K562 (cell line): Measurements from ENCODE around the gene ECE2. TPM values are rescaled to one million over a fixed set of nuclear protein-coding genes. Genes with fewer than 3 reads are reported as not detected.

ENCODE experiments used
- CCNT2 ChIP-seq: IDR thresholded peaks from 2 replicates; pipeline ENCODE4 v1.6.1; 2011; ENCODE audit warnings: borderline replicate concordance, low read depth, mild to moderate bottlenecking, moderate library complexity, mixed read lengths, low read length; ENCODE audit not compliant: insufficient read length; ENCODE audit errors: extremely low read depth
- ESRRB ChIP-seq: fragments of 250-450 bp; sonication (Bioruptor Pico); IDR thresholded peaks from 2 replicates; pipeline ENCODE4 v1.5.0; 2020; ENCODE audit warnings: mild to moderate bottlenecking, moderate library complexity, borderline replicate concordance
- HBP1 ChIP-seq: fragments of 450-650 bp; formaldehyde crosslinking; IDR thresholded peaks from 2 replicates; pipeline ENCODE4 v1.4.0; 2022; ENCODE audit warnings: missing genetic modification characterization
- JUN ChIP-seq, 2 experiments: sonication (generic) in 1 of 2; formaldehyde crosslinking in 1 of 2; IDR thresholded peaks; 2 replicates each; pipeline versions ENCODE4 v1.6.1 to v1.8.0; 2012 to 2022; ENCODE audit warnings: borderline replicate concordance in 2 of 2, mild to moderate bottlenecking in 2 of 2, improper control_type of control experiment in 1 of 2, low read depth in 1 of 2, low read length in 1 of 2, missing genetic modification reagents in 1 of 2
- MAX ChIP-seq: sonication (generic); formaldehyde crosslinking; IDR thresholded peaks from 2 replicates; pipeline ENCODE4 v1.9.0; 2022; ENCODE audit warnings: mild to moderate bottlenecking, missing genetic modification reagents
- MCM3 ChIP-seq: fragments of 450-650 bp; IDR thresholded peaks from 2 replicates; pipeline ENCODE4 v1.6.1; 2016
- MYNN ChIP-seq, 2 experiments: sonication (generic); formaldehyde crosslinking in 1 of 2; IDR thresholded peaks; 2 replicates each; pipeline versions ENCODE4 v1.5.0 to v1.6.1; 2016 to 2020; ENCODE audit warnings: antibody characterized with exemption in 1 of 2, missing genetic modification reagents in 1 of 2
- NCOA1 ChIP-seq: fragments of 450-650 bp; IDR thresholded peaks from 2 replicates; pipeline ENCODE4 v1.6.1; 2016; ENCODE audit warnings: low read depth
- PHF20 ChIP-seq: fragments of 450-650 bp; IDR thresholded peaks from 2 replicates; pipeline ENCODE4 v1.6.1; 2018; ENCODE audit not compliant: partially characterized antibody
- POLR2AphosphoS5 ChIP-seq: IDR thresholded peaks from 2 replicates; pipeline ENCODE4 v1.6.1; 2011; ENCODE audit warnings: mild to moderate bottlenecking, low read depth, low read length, moderate library complexity; ENCODE audit not compliant: control insufficient read depth, insufficient read depth
- ZNF639 ChIP-seq, 2 experiments: fragments of 200-800 bp in 1 of 2; sonication (Bioruptor generic) in 1 of 2; sonication (generic) in 1 of 2; formaldehyde crosslinking in 1 of 2; IDR thresholded peaks in 1 of 2; conservative IDR thresholded peaks in 1 of 2; 2 replicates each; pipeline versions ENCODE4 v1.5.0 to v1.6.1; 2016 to 2020; ENCODE audit warnings: missing compliant biosample characterization in 1 of 2, missing genetic modification characterization in 1 of 2, missing genetic modification reagents in 1 of 2
- polyA plus RNA-seq, 8 experiments: library from polyadenylated mRNA; depleted of rRNA in 4 of 8; stranded (reverse) in 5 of 8; unstranded in 3 of 8; fragments of >200 nt; fragmentation: Nextera tagmentation in 2 of 8; fragmentation: Illumina TruSeq in 1 of 8; extraction: Ambion mirVana in 2 of 8; extraction: Trizol in 1 of 8; gene quantifications; 2 replicates each; pipeline versions ENCODE4 v1.2.1 to v1.2.3, GENCODE V29; 2011 to 2014; ENCODE audit warnings: inconsistent platforms in 1 of 8, missing spikeins in 1 of 8
- total RNA-seq, 7 experiments: library from RNA; depleted of rRNA in 6 of 7; stranded (reverse); fragments of >200 nt in 6 of 7; fragmentation: Illumina TruSeq in 2 of 7; extraction: Trizol in 2 of 7; gene quantifications; 2 replicates each; pipeline versions ENCODE4 v1.2.1 to v1.2.3, GENCODE V29; 2011 to 2021; ENCODE audit warnings: low replicate concordance in 1 of 7
- TF ChIP-seq, protein P1 (sequence below): sonication (generic); formaldehyde crosslinking; IDR thresholded peaks from 2 replicates; pipeline ENCODE4 v1.8.0; 2022; ENCODE audit warnings: mild to moderate bottlenecking, missing genetic modification reagents
- TF ChIP-seq, protein P2 (sequence below): sonication (generic); IDR thresholded peaks from 2 replicates; pipeline ENCODE4 v1.6.1; 2016
- TF ChIP-seq, protein P3 (sequence below): fragments of 450-650 bp; IDR thresholded peaks from 2 replicates; pipeline ENCODE4 v1.6.1; 2016

The ECE2 gene
- total and polyA plus RNA-seq, 9 of the 15 experiments (the other 6 are each of a cell fraction or from before 2014, with no cell fraction given), result not detected

- TF ChIP-seq, protein P1, sequence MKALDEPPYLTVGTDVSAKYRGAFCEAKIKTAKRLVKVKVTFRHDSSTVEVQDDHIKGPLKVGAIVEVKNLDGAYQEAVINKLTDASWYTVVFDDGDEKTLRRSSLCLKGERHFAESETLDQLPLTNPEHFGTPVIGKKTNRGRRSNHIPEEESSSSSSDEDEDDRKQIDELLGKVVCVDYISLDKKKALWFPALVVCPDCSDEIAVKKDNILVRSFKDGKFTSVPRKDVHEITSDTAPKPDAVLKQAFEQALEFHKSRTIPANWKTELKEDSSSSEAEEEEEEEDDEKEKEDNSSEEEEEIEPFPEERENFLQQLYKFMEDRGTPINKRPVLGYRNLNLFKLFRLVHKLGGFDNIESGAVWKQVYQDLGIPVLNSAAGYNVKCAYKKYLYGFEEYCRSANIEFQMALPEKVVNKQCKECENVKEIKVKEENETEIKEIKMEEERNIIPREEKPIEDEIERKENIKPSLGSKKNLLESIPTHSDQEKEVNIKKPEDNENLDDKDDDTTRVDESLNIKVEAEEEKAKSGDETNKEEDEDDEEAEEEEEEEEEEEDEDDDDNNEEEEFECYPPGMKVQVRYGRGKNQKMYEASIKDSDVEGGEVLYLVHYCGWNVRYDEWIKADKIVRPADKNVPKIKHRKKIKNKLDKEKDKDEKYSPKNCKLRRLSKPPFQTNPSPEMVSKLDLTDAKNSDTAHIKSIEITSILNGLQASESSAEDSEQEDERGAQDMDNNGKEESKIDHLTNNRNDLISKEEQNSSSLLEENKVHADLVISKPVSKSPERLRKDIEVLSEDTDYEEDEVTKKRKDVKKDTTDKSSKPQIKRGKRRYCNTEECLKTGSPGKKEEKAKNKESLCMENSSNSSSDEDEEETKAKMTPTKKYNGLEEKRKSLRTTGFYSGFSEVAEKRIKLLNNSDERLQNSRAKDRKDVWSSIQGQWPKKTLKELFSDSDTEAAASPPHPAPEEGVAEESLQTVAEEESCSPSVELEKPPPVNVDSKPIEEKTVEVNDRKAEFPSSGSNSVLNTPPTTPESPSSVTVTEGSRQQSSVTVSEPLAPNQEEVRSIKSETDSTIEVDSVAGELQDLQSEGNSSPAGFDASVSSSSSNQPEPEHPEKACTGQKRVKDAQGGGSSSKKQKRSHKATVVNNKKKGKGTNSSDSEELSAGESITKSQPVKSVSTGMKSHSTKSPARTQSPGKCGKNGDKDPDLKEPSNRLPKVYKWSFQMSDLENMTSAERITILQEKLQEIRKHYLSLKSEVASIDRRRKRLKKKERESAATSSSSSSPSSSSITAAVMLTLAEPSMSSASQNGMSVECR (CRISPR knock-in tag), result peak; percentile 75
- TF ChIP-seq MAX (CRISPR knock-in tag) (peak; percentile 58), ESRRB (CRISPR knock-in tag) (no peak), HBP1 (0 out of 2 replicates have a peak, but pooled peaks have one; percentile 84), POLR2AphosphoS5 (peak; percentile 63; the same call in 1 of the 2 replicates), NCOA1 (peak; percentile 84; the same call in 1 of the 2 replicates), MCM3 (no peak), JUN (IDR thresholded peaks at IDR 0.05; ENCODE audit: borderline replicate concordance, low read depth, low read length) (peak; percentile 65; the same call in 1 of the 2 replicates), JUN (CRISPR knock-in tag; IDR thresholded peaks at IDR 0.05; ENCODE audit: borderline replicate concordance) (peak; percentile 78; the same call in 1 of the 2 replicates), MYNN (IDR thresholded peaks at IDR 0.05) (peak; percentile 54; the same call in 1 of the 2 replicates), MYNN (CRISPR knock-in tag; IDR thresholded peaks at IDR 0.05) (no peak), CCNT2 (peak; percentile 62), PHF20 (no peak), ZNF639 (CRISPR knock-in tag; conservative IDR thresholded peaks at IDR 0.05 in 1 of 2, IDR thresholded peaks at IDR 0.05 in 1 of 2) (peak in 1 of 2 experiments; percentile 84; a peak in 2 of 4 replicates)
- TF ChIP-seq, protein P2, sequence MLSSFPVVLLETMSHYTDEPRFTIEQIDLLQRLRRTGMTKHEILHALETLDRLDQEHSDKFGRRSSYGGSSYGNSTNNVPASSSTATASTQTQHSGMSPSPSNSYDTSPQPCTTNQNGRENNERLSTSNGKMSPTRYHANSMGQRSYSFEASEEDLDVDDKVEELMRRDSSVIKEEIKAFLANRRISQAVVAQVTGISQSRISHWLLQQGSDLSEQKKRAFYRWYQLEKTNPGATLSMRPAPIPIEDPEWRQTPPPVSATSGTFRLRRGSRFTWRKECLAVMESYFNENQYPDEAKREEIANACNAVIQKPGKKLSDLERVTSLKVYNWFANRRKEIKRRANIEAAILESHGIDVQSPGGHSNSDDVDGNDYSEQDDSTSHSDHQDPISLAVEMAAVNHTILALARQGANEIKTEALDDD, result no peak
- TF ChIP-seq, protein P3, sequence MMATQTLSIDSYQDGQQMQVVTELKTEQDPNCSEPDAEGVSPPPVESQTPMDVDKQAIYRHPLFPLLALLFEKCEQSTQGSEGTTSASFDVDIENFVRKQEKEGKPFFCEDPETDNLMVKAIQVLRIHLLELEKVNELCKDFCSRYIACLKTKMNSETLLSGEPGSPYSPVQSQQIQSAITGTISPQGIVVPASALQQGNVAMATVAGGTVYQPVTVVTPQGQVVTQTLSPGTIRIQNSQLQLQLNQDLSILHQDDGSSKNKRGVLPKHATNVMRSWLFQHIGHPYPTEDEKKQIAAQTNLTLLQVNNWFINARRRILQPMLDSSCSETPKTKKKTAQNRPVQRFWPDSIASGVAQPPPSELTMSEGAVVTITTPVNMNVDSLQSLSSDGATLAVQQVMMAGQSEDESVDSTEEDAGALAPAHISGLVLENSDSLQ, result 0 out of 2 replicates have a peak, but pooled peaks have one; percentile 15
These were observed 60.1 kb downstream of the ECE2 start (continued) for GRCh38 chr3:184335661-184336546.
